ENCODE data around the gene EFCAB11.

DNA sequence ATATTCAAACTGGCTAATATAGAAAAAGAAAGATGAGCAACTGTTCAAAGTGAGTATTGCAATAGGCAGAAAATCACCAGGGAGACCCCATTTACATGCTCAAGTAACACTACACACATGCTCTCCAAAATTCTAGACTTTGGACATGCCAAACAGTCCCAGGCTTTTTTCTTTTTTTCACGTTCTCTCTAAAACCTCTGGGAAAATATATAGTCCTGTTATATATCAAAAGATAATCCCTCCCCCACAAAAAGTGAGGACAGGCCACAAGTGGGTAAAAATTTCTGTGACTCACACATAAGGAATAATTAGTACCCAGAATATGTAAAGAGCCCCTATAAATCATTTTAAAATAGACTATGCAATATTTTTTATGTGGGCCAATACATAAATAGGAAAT is 55.2 kb downstream of the EFCAB11 start:
- TF ChIP-seq ZNF274 (IDR thresholded peaks at IDR 0.05; ENCODE audit: low read depth, low read length) (no peak), YY1 (IDR thresholded peaks at IDR 0.05; ENCODE audit: insufficient read depth, insufficient read length) (no peak)
